HCT116 (cell line): ENCODE measurements around the gene NHERF1.

Experiments
- CEBPB ChIP-seq: IDR thresholded peaks from 2 replicates; pipeline ENCODE4 v1.6.1; 2012; ENCODE audit warnings: low read depth
- EZH2 ChIP-seq: fragments of 200-600 bp; sonication (generic); IDR thresholded peaks from 2 replicates; pipeline ENCODE4 v1.6.1; 2017; ENCODE audit warnings: antibody characterized with exemption, mixed run types
- YY1 ChIP-seq: IDR thresholded peaks from 2 replicates; pipeline ENCODE4 v1.6.1; 2011; ENCODE audit warnings: low read length, low read depth, moderate library complexity, mild to moderate bottlenecking; ENCODE audit not compliant: insufficient replicate concordance; ENCODE audit errors: extremely low read depth

- TF ChIP-seq YY1 (no peak), CEBPB (no peak), EZH2 (no peak)
These were observed 20.3 kb downstream of the NHERF1 start for GRCh38 chr17:74768763-74769114.
